GM18498 (cell line): Measurements from ENCODE around the gene ANKK1.

Experiments used
- ATAC-seq: cut with Tn5 transposase; IDR thresholded peaks from one replicate; pipeline ENCODE4 v1.9.1; 2021; ENCODE audit warnings: mild to moderate bottlenecking, moderate library complexity; ENCODE audit not compliant: unreplicated experiment

Gene ANKK1

GRCh38 chr11:113408206-113408605, 20.6 kb downstream of the ANKK1 start:
- ATAC-seq = no peak

DNA sequence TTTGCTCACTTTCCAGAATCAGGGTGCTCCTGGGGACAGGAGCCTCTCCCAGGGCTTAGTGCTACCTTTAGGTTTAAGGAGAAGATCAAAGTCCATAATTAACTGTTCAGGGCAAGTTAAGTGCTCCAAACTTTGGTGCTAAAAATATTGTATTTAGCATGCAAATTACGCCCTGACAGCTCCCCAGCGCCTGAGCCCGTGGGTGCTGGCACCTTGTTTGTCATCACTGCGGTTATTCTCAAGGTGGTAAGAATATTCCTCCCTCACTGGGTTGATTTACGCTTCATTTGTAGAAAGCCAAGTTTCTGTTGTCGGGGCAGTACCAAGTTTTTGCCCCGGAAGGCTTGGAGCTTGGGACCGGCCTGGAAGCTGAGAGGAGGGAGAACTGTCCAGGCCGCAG, 21.3 kb downstream of the ANKK1 start:
- ATAC-seq = no peak

- ATAC-seq = no peak
Measured at GRCh38 chr11:113409526-113409925, 21.9 kb downstream of the ANKK1 start.

DNA sequence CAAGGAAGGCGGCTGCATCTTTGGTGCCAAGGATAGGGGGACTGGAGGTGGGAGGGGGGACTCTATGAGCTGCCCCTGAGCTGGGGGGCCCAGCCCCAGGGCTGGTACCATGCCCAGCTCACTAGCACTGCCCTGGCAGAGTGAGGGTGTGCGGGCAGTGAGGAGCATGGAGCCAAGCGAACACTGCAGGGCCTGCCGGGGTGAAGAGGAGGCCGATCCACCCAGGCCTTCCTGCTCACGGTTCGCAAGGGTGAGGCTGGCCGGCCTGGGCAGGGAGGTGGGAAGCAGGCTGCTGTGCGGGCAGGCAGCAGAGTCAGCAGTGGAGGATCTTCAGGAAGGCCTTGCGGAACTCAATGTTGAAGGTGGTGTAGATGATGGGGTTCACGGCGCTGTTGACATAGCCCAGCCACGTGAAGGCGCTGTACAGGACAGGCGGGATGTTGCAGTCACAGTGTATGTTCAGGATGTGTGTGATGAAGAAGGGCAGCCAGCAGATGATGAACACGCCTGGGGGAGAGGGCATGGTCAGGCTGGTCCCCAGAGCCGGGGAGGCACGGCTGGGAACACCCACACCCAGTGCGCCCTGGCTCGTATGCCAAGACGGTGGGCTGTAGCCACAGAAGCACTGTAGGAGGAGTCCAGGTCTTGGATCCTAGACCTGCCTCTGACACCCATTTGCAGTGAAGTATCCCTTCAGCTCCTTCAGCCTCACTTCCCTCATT, 23.0 kb downstream of the ANKK1 start:
- ATAC-seq = no peak

DNA sequence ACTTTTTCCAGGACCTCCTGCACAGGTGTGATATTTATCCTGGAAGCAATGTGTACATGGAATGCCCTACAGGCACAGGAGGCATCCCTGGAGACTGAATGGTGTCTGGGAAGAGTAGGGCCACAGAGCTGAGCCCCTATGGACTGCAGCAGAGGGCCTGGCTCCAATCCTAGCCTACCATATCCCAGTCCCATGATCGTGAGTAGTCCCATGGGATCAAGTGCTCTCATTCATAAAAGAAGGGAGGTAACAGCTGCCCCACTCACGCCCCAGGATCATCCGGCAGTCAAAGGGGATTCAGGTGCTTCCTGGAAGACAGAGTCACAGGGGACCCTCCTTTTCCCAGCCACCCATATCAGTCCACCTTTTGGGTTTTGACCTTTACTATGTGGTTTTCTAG, 24.0 kb downstream of the ANKK1 start:
- ATAC-seq = no peak

GRCh38 chr11:113412675-113413074, 25.1 kb downstream of the ANKK1 start:
- no peak for ATAC-seq

DNA sequence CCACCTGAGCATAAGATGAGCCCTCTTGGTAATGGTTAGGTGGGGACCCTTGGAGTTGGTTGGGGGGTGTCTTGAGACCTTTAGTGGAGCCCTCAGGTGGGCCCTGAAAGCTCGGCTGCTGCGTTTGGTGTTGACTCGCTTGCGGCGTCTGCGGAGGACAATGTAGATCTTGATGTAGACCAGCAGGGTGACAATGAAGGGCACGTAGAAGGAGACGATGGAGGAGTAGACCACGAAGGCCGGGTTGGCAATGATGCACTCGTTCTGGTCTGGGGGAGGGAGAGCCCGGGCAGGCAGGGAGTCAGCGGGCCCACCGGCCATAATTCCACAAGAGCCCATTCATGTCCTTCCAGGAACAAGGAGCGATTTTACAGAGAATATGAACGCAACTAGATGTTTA, 27.8 kb downstream of the ANKK1 start:
- ATAC-seq = no peak

- ATAC-seq = peak; percentile 76
Measured at GRCh38 chr11:113417428-113417827, 29.8 kb downstream of the ANKK1 start.

DNA sequence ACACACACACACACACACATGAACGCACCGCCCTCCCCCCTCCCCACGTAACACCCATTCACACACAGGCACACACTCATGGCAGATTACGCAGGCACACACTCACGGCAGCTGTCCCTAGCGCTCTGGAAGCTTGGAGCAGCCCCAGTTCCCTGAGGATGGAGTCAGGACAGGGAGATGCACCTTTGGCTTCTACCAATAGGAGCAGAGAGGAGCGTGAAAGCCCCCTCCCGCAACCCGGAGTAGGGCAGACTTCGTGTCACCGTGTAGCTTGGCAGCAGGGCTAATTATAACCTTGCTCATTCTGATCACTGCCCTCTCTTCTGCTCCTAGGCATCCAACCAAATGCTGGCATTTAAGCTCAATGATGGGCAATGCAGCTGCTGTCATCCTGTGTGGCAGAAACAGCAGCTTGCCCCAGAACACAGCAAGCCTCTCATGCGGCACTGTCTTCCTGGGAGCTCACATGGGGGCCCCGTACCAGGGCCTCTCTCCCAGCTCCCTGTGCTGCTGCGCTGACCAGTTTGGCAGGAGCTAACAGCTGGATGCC, 31.9 kb downstream of the ANKK1 start:
- ATAC-seq = no peak

DNA sequence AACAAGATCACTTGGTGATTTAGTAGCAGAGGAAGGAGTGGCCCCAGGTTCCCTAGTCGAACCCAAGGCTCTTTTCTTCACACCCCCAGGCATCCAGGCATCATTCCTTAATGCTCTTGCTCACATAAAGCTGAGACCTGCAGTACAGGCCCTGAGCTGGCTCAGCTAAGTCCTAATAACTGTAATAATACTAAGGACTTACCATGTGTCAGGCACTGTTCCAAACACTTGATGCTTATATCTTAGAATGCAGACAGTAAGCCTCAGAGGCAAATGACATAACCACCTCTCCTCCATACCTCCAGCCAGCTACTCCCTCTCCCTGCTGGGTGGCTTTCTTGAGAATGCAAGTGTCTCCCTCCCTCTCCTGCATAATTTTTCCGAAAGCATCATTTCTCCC, 33.2 kb downstream of the ANKK1 start:
- ATAC-seq = no peak

DNA sequence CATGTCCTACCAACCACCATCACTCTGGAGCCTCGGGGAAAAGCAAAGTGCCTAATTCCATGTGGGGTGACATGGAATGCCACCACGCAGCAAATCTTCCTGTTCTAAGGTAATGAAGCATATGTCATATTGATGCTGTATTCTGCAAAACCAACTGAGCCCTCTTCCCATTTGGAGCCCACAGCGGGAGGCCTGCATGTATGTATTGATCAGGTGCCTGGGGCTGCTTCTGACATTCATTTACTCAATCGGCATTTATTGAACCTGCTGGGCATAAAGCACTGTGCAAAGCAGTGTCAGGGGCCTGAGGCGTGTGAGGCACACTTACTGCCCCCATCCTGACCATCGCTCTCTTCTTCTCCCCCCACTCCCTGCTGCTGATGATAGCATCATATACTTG, 39.1 kb downstream of the ANKK1 start:
- ATAC-seq = no peak

GRCh38 chr11:113431746-113432145, 44.2 kb downstream of the ANKK1 start:
- ATAC-seq = no peak

DNA sequence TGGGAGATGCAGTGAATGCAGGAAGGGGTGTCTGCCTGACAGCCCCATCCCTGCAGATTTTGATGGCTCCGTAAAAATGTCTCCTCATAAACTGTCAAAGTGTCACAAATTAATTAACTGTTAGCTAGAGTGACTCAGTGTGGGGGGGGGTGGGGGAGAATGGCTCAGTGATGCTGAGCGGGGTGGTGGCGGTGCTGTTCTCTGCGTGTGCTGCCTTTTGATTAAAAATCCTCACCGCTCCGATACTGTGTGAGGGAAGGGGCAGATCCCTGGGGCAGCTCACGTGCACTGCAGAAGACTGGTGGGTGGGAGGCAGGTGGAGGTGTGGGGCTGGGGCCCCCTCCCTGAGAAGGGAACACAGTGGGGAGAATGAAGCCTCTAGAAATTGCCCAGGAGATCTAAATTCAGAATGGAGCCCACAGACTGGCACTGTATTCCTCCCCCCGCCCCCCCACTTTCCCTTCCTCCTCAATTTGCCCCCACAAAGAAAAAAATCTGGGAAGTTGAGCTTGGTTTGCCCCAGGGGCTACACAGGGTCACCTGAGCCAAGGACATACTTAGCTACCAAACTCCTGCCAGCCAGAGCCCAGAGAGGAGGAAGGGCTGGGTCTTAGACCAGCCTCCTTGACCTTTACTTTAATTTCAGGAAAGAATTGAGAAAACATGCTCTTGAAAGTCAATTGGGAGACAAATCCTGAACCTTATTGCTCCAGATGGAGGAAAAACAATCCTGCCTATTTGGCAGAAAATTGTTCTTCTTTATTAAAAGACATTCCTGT, 47.8 kb downstream of the ANKK1 start:
- ATAC-seq = no peak

GRCh38 chr11:113436672-113437252, 49.2 kb downstream of the ANKK1 start:
- ATAC-seq = no peak

DNA sequence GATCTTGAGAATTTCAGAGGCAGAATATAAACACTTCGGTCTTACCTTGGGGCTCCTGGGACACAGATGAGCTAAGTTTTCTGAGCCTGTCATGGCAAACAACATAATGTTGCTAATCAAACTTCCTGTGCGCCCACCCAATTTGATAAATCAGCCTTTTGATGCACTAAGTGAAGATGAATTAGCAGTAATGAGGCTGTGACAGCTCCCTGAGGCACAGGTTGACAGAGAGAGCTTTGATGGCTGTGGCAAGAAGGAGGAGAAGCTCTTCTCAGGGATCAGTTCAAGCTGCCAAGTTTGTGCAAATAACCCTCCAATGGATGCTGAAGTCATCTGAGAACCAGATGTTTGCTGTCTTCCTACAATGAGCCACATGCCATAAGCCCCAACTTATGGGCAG, 53.2 kb downstream of the ANKK1 start:
- ATAC-seq = no peak

DNA sequence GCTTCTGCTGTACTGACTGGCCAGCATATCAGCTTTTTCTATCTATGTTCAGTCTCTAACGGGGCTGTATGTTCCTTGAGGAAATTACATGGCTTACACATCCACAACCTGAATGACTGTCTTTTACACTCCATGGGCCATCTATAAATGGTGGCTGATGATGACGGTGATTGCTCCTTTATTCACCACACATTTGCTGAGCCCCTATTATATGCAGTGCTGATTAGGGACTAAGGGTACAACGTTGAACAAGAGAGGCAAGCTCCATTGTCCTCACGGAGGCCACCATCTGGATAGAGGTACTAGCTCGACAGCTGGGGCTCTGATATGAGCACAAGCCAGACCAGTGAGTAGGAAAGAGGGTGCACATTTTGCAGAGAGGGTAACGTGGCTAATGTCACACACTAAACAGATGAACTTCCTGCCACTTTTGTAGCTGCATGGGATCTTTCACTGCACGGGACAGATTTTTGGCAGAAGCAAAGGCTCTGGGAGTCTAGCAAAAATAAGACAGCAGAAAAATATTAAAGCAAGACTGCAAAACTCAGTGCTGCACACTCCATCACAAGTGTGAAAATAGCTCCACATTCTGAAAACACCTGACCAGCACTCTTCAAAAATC, 57.0 kb downstream of the ANKK1 start:
- ATAC-seq = no peak

DNA sequence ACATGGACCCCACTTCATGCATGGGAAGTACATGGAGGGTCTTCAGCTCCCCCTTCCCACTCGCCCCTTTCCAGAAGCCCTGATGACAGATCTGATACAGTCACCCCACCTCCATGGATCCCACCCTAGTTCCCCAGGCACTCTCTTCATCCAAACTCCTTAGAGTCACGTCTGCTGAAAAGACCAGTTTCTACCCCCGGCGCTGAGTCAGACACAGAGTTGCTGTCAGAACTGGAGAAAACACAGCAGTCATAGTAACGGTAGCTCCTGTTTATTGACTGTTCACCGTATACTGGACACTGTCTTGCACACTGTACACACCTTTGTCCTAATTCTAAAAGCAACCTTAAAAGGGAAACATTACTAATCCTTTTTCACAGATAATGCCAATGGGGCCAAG, 58.5 kb downstream of the ANKK1 start:
- ATAC-seq = no peak

DNA sequence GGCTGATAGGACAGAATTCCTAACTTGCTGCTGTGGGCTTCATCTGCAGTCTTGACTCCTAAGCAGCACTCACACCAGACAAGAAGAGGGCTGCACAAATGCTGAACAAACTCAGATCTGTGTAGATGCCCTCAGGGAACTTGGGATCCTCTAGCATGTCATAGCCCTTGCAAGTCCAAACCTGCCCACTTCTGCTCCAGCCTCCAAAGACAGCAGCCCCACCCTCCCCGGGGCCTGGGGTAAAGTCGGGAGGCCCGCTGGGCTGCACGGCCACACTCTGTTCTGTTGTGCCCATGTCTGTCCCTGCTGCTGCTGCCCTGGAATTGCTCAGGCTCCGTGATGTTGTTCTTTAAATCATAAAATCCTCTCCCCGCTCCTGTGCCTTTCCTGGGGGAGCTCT, 59.4 kb downstream of the ANKK1 start:
- ATAC-seq = no peak

GRCh38 chr11:113447621-113448315, 60.2 kb downstream of the ANKK1 start:
- no peak for ATAC-seq

DNA sequence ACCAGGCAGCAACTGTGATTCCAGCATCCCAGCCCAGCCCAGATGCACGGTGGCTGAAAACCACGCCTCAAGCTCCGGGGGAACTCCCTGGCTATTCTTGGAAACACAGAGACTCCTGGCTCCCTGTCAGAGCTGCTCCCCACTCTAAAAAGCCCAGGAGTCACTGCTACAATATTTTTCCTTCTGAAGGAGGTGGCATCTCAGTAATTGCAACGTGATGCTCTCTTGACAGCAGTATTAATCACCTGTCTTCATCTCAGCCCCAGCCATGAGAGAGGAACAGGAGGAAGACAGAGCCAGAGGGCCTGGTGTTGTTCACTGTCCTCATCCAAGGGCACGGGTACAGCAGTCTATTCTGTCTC, 60.7 kb downstream of the ANKK1 start:
- ATAC-seq = no peak

DNA sequence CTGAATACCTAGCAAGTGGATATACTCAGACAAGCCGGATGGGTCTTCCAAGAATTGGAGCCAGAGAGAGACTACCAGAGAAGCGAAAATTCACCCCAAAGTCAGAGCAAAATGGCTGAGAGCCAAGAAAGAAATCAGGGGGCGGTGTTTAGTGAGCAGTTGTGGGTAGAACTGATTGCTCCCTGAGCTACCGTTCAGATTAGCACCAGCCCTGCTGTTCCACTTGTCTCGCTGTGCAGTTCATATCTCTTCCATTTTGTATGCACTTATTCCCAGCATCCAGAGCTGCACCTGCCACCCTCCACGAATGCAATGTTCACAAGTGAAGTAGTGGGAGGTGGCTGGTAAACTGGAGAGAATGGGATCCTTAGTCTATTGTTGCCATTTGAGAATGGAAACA, 62.2 kb downstream of the ANKK1 start:
- ATAC-seq = no peak
